HG03565 (cell line): ENCODE measurements around the gene PICK1.

Experiments
- ATAC-seq: cut with Tn5 transposase; IDR thresholded peaks from one replicate; pipeline ENCODE4 v1.9.1; 2021; ENCODE audit warnings: mild to moderate bottlenecking, moderate library complexity; ENCODE audit not compliant: unreplicated experiment

The PICK1 gene

GRCh38 chr22:38056969-38057891, at the start of gene PICK1:
PICK1 (plus strand) TSS chr22:38057404; CDS start chr22:38057810, 406 bp downstream.
- ATAC-seq: no peak

- no peak for ATAC-seq
These were observed 48.0 kb upstream of the PICK1 start for GRCh38 chr22:38009000-38009806.

GRCh38 chr22:38012604-38013072, 44.6 kb upstream of the PICK1 start:
- no peak for ATAC-seq

- ATAC-seq: no peak
These were observed 43.1 kb upstream of the PICK1 start for GRCh38 chr22:38014083-38014482.

- ATAC-seq: no peak
These were observed 40.7 kb upstream of the PICK1 start for GRCh38 chr22:38016182-38017151.

GRCh38 chr22:38017272-38017920, 39.8 kb upstream of the PICK1 start:
- no peak for ATAC-seq

GRCh38 chr22:38017939-38018885, 39.0 kb upstream of the PICK1 start:
- no peak for ATAC-seq

GRCh38 chr22:38018938-38019827, 38.0 kb upstream of the PICK1 start:
- ATAC-seq: no peak

- ATAC-seq: no peak
These were observed 36.0 kb upstream of the PICK1 start for GRCh38 chr22:38021206-38021605.

- ATAC-seq: no peak
These were observed 34.2 kb upstream of the PICK1 start for GRCh38 chr22:38023045-38023444.

GRCh38 chr22:38025514-38025913, 31.7 kb upstream of the PICK1 start:
- no peak for ATAC-seq

GRCh38 chr22:38026130-38027111, 30.8 kb upstream of the PICK1 start:
- ATAC-seq: no peak

GRCh38 chr22:38027487-38027886, 29.7 kb upstream of the PICK1 start:
- no peak for ATAC-seq

GRCh38 chr22:38028344-38029130, 28.7 kb upstream of the PICK1 start:
- no peak for ATAC-seq

GRCh38 chr22:38029370-38029769, 27.8 kb upstream of the PICK1 start:
- no peak for ATAC-seq

- no peak for ATAC-seq
These were observed 27.3 kb upstream of the PICK1 start for GRCh38 chr22:38029901-38030300.
